GM21576 (cell line): ENCODE measurements around the gene PEMT.
A peak's percentile ranks its signal among the peaks of the same experiment; 100 is the strongest.
"Not testable (repeated sequence)": the region's sequence is repeated elsewhere in the genome, so short reads cannot be mapped to it uniquely, and the experiment has no call there.

ENCODE experiments used
- ATAC-seq: cut with Tn5 transposase; IDR thresholded peaks from one replicate; pipeline ENCODE4 v1.9.1; 2021; ENCODE audit warnings: mild to moderate bottlenecking, moderate library complexity; ENCODE audit not compliant: unreplicated experiment

The PEMT gene

GRCh38 chr17:17491546-17491988 is 99.9 kb downstream of the PEMT start:
- no peak for ATAC-seq

GRCh38 chr17:17491031-17491471 is 100.5 kb downstream of the PEMT start:
- ATAC-seq, result no peak

- no peak for ATAC-seq
Measured at GRCh38 chr17:17487998-17488397, 103.5 kb downstream of the PEMT start.

GRCh38 chr17:17486416-17486815 is 105.1 kb downstream of the PEMT start:
- not testable (repeated sequence) for ATAC-seq

GRCh38 chr17:17485420-17485819 is 106.1 kb downstream of the PEMT start:
- no peak for ATAC-seq

- ATAC-seq, result no peak
Measured at GRCh38 chr17:17484451-17484899, 107.0 kb downstream of the PEMT start.

- no peak for ATAC-seq
Measured at GRCh38 chr17:17481860-17482259, 109.6 kb downstream of the PEMT start.

GRCh38 chr17:17480593-17481148 is 110.8 kb downstream of the PEMT start:
- no peak for ATAC-seq

GRCh38 chr17:17479209-17479608 is 112.3 kb downstream of the PEMT start:
- ATAC-seq, result no peak

GRCh38 chr17:17476865-17477467 is 114.5 kb downstream of the PEMT start, which contains the start of gene MED9:
Gene MED9 (plus strand): TSS chr17:17477000. CDS start chr17:17477042, 42 bp downstream.
- ATAC-seq, result peak; percentile 84

- ATAC-seq, result no peak
Measured at GRCh38 chr17:17474341-17474740, 117.2 kb downstream of the PEMT start.

- ATAC-seq, result no peak
Measured at GRCh38 chr17:17472333-17472920, 119.1 kb downstream of the PEMT start.

- no peak for ATAC-seq
Measured at GRCh38 chr17:17469996-17470395, 121.5 kb downstream of the PEMT start.

- no peak for ATAC-seq
Measured at GRCh38 chr17:17469358-17469757, 122.2 kb downstream of the PEMT start.

GRCh38 chr17:17468217-17469010 is 123.1 kb downstream of the PEMT start:
- ATAC-seq, result no peak

- no peak for ATAC-seq
Measured at GRCh38 chr17:17467720-17468119, 123.8 kb downstream of the PEMT start.

GRCh38 chr17:17467016-17467415 is 124.5 kb downstream of the PEMT start:
- ATAC-seq, result no peak

GRCh38 chr17:17466511-17466910 is 125.0 kb downstream of the PEMT start:
- ATAC-seq, result no peak

- not testable (repeated sequence) for ATAC-seq
Measured at GRCh38 chr17:17465878-17466277, 125.6 kb downstream of the PEMT start.

- no peak for ATAC-seq
Measured at GRCh38 chr17:17463821-17464220, 127.7 kb downstream of the PEMT start.

- no peak for ATAC-seq
Measured at GRCh38 chr17:17462048-17462824, 129.3 kb downstream of the PEMT start.
